ENCODE data around the gene LEKR1.

LEKR1 gene

DNA sequence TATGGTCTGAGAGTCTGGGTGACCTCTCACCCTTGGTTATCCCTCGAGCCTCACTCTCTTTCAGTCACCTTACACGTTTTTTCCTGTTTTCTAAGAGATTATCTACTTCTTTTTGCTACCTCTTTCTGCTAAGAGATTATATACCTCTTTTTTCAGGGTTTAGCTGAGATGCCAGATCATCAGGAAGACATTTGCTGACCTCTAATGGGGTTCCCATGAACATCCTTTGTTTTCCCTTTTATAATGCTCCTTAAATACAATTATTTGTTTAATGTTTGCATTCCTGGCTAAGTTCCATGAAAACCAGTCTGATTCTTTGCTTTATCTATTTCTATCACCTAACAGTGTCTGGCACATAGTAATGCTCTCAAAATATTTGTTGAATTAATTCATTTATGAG, 39.6 kb downstream of the LEKR1 start:
- TF ChIP-seq POLR2AphosphoS5 (IDR thresholded peaks at IDR 0.05; ENCODE audit: low read depth, low read length): no peak
- TF ChIP-seq, protein P1, sequence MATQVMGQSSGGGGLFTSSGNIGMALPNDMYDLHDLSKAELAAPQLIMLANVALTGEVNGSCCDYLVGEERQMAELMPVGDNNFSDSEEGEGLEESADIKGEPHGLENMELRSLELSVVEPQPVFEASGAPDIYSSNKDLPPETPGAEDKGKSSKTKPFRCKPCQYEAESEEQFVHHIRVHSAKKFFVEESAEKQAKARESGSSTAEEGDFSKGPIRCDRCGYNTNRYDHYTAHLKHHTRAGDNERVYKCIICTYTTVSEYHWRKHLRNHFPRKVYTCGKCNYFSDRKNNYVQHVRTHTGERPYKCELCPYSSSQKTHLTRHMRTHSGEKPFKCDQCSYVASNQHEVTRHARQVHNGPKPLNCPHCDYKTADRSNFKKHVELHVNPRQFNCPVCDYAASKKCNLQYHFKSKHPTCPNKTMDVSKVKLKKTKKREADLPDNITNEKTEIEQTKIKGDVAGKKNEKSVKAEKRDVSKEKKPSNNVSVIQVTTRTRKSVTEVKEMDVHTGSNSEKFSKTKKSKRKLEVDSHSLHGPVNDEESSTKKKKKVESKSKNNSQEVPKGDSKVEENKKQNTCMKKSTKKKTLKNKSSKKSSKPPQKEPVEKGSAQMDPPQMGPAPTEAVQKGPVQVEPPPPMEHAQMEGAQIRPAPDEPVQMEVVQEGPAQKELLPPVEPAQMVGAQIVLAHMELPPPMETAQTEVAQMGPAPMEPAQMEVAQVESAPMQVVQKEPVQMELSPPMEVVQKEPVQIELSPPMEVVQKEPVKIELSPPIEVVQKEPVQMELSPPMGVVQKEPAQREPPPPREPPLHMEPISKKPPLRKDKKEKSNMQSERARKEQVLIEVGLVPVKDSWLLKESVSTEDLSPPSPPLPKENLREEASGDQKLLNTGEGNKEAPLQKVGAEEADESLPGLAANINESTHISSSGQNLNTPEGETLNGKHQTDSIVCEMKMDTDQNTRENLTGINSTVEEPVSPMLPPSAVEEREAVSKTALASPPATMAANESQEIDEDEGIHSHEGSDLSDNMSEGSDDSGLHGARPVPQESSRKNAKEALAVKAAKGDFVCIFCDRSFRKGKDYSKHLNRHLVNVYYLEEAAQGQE (IDR thresholded peaks at IDR 0.05; ENCODE audit: insufficient read depth in 1 of 2, low read depth in 2 of 2, low read length in 2 of 2): no peak
- TF ChIP-seq FOXP2 (optimal IDR thresholded peaks at IDR 0.05; ENCODE audit: borderline replicate concordance, extremely low read depth, extremely low read length, insufficient read depth): no peak
- no peak for TF ChIP-seq SIN3A (IDR thresholded peaks at IDR 0.05; ENCODE audit: borderline replicate concordance, insufficient read depth, low read length)
- no peak for TF ChIP-seq TAF1 (IDR thresholded peaks at IDR 0.05; ENCODE audit: borderline replicate concordance, insufficient read depth, low read length)

DNA sequence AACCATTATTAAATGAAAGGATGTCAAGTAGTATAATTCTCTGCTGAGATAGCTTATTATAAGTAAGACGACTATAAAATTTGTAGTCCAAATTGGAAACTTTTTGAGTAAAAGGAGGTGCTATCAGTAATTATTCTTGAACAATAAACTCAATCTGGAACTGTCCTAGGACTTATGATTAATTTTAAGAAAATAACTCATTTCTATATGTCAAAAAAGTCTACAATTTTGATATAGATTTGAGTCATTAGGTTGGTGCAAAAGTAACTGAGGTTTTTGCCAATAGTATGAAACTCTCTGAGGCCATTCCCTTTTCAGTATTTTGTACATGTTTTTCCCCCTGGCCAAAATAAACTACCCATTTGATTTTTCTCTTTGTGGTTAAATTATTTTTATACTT, 41.0 kb downstream of the LEKR1 start:
- TF ChIP-seq POLR2AphosphoS5 (IDR thresholded peaks at IDR 0.05; ENCODE audit: low read depth, low read length) (no peak), SIN3A (IDR thresholded peaks at IDR 0.05; ENCODE audit: borderline replicate concordance, insufficient read depth, low read length) (no peak), FOXP2 (optimal IDR thresholded peaks at IDR 0.05; ENCODE audit: borderline replicate concordance, extremely low read depth, extremely low read length, insufficient read depth) (no peak), TAF1 (IDR thresholded peaks at IDR 0.05; ENCODE audit: borderline replicate concordance, insufficient read depth, low read length) (no peak)
- TF ChIP-seq, protein P1 (IDR thresholded peaks at IDR 0.05; ENCODE audit: insufficient read depth in 1 of 2, low read depth in 2 of 2, low read length in 2 of 2): no peak

DNA sequence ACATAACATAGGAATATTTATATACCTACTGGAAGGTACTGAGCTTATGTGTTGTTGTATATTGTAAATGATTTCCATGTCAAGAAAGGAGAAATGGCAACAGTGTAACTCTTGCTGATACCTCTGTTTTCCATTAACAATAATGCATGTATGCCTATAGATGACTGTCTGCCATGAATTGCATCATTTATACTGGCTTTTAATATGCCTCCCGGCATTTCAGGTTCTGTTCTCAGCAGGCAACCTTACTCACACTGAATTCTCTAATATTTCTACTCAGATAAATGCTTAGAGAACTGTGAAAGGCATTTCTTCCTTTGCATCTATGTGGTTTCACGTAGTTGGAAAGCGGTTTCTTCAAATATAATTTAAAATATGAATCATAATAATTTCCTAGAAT, 41.8 kb downstream of the LEKR1 start:
- no peak for TF ChIP-seq FOXP2 (optimal IDR thresholded peaks at IDR 0.05; ENCODE audit: borderline replicate concordance, extremely low read depth, extremely low read length, insufficient read depth)
- no peak for TF ChIP-seq SIN3A (IDR thresholded peaks at IDR 0.05; ENCODE audit: borderline replicate concordance, insufficient read depth, low read length)
- no peak for TF ChIP-seq POLR2AphosphoS5 (IDR thresholded peaks at IDR 0.05; ENCODE audit: low read depth, low read length)
- TF ChIP-seq TAF1 (IDR thresholded peaks at IDR 0.05; ENCODE audit: borderline replicate concordance, insufficient read depth, low read length): no peak
- TF ChIP-seq, protein P1 (IDR thresholded peaks at IDR 0.05; ENCODE audit: insufficient read depth in 1 of 2, low read depth in 2 of 2, low read length in 2 of 2): no peak

DNA sequence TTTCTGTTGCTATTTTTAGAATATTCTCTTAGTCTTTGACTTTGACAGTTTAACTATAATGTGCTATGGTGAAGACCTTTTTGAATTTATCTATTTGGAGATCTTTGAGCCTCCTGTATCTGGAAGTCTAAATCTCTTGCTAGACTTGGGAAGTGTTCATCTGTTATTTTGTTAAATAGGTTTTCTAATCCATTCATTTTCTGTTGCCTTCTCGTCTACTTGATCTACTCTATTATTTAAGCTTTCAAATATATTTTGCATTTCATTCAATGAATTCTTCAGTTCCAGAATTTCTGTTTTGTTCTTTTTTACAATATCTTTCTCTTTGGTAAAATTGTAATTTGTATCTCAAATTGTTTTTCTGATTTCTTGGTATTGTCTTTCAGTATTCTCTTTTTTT, 47.8 kb downstream of the LEKR1 start:
- TF ChIP-seq, protein P1 (IDR thresholded peaks at IDR 0.05; ENCODE audit: insufficient read depth in 1 of 2, low read depth in 2 of 2, low read length in 2 of 2): no peak
- TF ChIP-seq SIN3A (IDR thresholded peaks at IDR 0.05; ENCODE audit: borderline replicate concordance, insufficient read depth, low read length) (no peak), FOXP2 (optimal IDR thresholded peaks at IDR 0.05; ENCODE audit: borderline replicate concordance, extremely low read depth, extremely low read length, insufficient read depth) (no peak), TAF1 (IDR thresholded peaks at IDR 0.05; ENCODE audit: borderline replicate concordance, insufficient read depth, low read length) (no peak), POLR2AphosphoS5 (IDR thresholded peaks at IDR 0.05; ENCODE audit: low read depth, low read length) (no peak)

DNA sequence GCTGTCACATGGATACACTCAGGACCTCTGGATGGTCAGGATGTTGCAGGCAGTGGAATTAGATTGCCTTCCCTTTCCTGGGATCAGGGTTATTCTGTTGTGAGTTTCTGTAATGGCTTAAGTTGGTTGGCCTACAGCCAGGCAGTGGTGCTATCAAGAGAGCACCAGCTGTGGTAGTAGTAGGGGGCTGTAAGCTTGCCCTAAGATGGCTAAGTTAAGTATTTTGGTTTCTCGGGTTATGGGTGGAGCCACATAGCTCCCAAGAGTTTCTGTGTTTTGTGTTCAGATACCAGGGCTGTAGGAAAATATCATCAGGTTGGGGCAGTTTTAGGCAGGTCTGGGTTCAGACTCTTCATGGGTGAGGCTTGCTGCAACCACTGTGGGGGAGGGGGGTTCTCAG, 59.6 kb downstream of the LEKR1 start:
- TF ChIP-seq POLR2AphosphoS5 (IDR thresholded peaks at IDR 0.05; ENCODE audit: low read depth, low read length) (no peak), SIN3A (IDR thresholded peaks at IDR 0.05; ENCODE audit: borderline replicate concordance, insufficient read depth, low read length) (no peak), TAF1 (IDR thresholded peaks at IDR 0.05; ENCODE audit: borderline replicate concordance, insufficient read depth, low read length) (no peak), FOXP2 (optimal IDR thresholded peaks at IDR 0.05; ENCODE audit: borderline replicate concordance, extremely low read depth, extremely low read length, insufficient read depth) (no peak)
- TF ChIP-seq, protein P1 (IDR thresholded peaks at IDR 0.05; ENCODE audit: insufficient read depth in 1 of 2, low read depth in 2 of 2, low read length in 2 of 2): no peak

All from PFSK-1 (cell line).